HG02763 (cell line): ENCODE measurements around the gene ADGRL3.

Source experiments
- ATAC-seq: cut with Tn5 transposase; IDR thresholded peaks from one replicate; pipeline ENCODE4 v1.9.1; 2021; ENCODE audit warnings: mild to moderate bottlenecking, moderate library complexity; ENCODE audit not compliant: unreplicated experiment

Gene ADGRL3

GRCh38 chr4:61275241-61275640 is 75.1 kb downstream of the ADGRL3 start:
- no peak for ATAC-seq

GRCh38 chr4:61276029-61276428 is 75.9 kb downstream of the ADGRL3 start:
- no peak for ATAC-seq

GRCh38 chr4:61277785-61278760 is 77.9 kb downstream of the ADGRL3 start:
- ATAC-seq: no peak

- ATAC-seq: no peak
These were observed 92.2 kb downstream of the ADGRL3 start for GRCh38 chr4:61292322-61292721.

- no peak for ATAC-seq
These were observed 93.7 kb downstream of the ADGRL3 start for GRCh38 chr4:61293707-61294400.

GRCh38 chr4:61294936-61295335 is 94.8 kb downstream of the ADGRL3 start:
- no peak for ATAC-seq

- no peak for ATAC-seq
These were observed 96.0 kb downstream of the ADGRL3 start for GRCh38 chr4:61296144-61296543.

- ATAC-seq: no peak
These were observed 98.1 kb downstream of the ADGRL3 start for GRCh38 chr4:61298178-61298740.

GRCh38 chr4:61299316-61299715 is 99.2 kb downstream of the ADGRL3 start:
- ATAC-seq: no peak

GRCh38 chr4:61300266-61300844 is 100.2 kb downstream of the ADGRL3 start:
- no peak for ATAC-seq

GRCh38 chr4:61301271-61301670 is 101.1 kb downstream of the ADGRL3 start:
- no peak for ATAC-seq

GRCh38 chr4:61308033-61308432 is 107.9 kb downstream of the ADGRL3 start:
- no peak for ATAC-seq

- ATAC-seq: no peak
These were observed 109.5 kb downstream of the ADGRL3 start for GRCh38 chr4:61309616-61310015.

- ATAC-seq: no peak
These were observed 112.4 kb downstream of the ADGRL3 start for GRCh38 chr4:61312526-61312925.

GRCh38 chr4:61318431-61318830 is 118.3 kb downstream of the ADGRL3 start:
- no peak for ATAC-seq

- no peak for ATAC-seq
These were observed 119.0 kb downstream of the ADGRL3 start for GRCh38 chr4:61319156-61319555.

GRCh38 chr4:61320154-61320553 is 120.0 kb downstream of the ADGRL3 start:
- ATAC-seq: no peak

- ATAC-seq: no peak
These were observed 120.5 kb downstream of the ADGRL3 start for GRCh38 chr4:61320631-61321030.

GRCh38 chr4:61332693-61333092 is 132.6 kb downstream of the ADGRL3 start:
- ATAC-seq: no peak

- ATAC-seq: no peak
These were observed 133.4 kb downstream of the ADGRL3 start for GRCh38 chr4:61333490-61333889.

GRCh38 chr4:61335241-61335763 is 135.2 kb downstream of the ADGRL3 start:
- no peak for ATAC-seq
